Neural progenitor cell (in vitro differentiated cells): Measurements from ENCODE around the gene GRK3.

Experiments
- CTCF ChIP-seq: fragments of 200-600 bp; sonication (generic); IDR thresholded peaks from 2 replicates; pipeline ENCODE4 v1.5.1; 2017; ENCODE audit warnings: antibody characterized with exemption, mild to moderate bottlenecking
- EZH2 ChIP-seq: fragments of 200-600 bp; sonication (generic); IDR thresholded peaks from 2 replicates; pipeline ENCODE4 v1.6.1; 2017; ENCODE audit warnings: antibody characterized with exemption, mild to moderate bottlenecking, moderate library complexity
- EZH2phosphoT487 ChIP-seq: fragments of 200-600 bp; sonication (generic); IDR thresholded peaks from 2 replicates; pipeline ENCODE4 v1.6.1; 2017; ENCODE audit warnings: antibody characterized with exemption

- TF ChIP-seq EZH2phosphoT487 (no peak), EZH2 (no peak), CTCF (no peak)
These were observed 8.9 kb upstream of the GRK3 start for GRCh38 chr22:25555586-25555985.
